ENCODE results near the gene IFT81.

GRCh38 chr12:110247340-110248095 is 123.4 kb downstream of the IFT81 start:
- no peak for TF ChIP-seq POLR2AphosphoS5 (IDR thresholded peaks at IDR 0.05; ENCODE audit: low read depth, low read length)
- no peak for TF ChIP-seq POLR2A (IDR thresholded peaks at IDR 0.05; ENCODE audit: low read depth, low read length)

All from GM12892 (cell line).